ENCODE measurements around the gene MAP4K1. TPM values are rescaled to one million over a fixed set of nuclear protein-coding genes. Genes with fewer than 3 reads are reported as not detected.
A peak's percentile ranks its signal among the peaks of the same experiment; 100 is the strongest.

MAP4K1 gene
- total and polyA plus RNA-seq, 2 of the 13 experiments (the other 11 are each of a cell fraction or from before 2014, with no cell fraction given): 0.24 to 0.89 TPM

- no peak for TF ChIP-seq DZIP1 (CRISPR knock-in tag; IDR thresholded peaks at IDR 0.05)
- TF ChIP-seq HNRNPH1 (optimal IDR thresholded peaks at IDR 0.05; ENCODE audit: low read depth, low read length): no peak
- no peak for TF ChIP-seq KDM3A (CRISPR knock-in tag; IDR thresholded peaks at IDR 0.05; ENCODE audit: low read depth)
- TF ChIP-seq AGO1 (IDR thresholded peaks at IDR 0.05; ENCODE audit: low read depth, low read length, poor library complexity, severe bottlenecking): no peak
- no peak for TF ChIP-seq HNRNPUL1 (IDR thresholded peaks at IDR 0.05; ENCODE audit: low read depth, low read length)
- no peak for TF ChIP-seq EEA1 (CRISPR knock-in tag; IDR thresholded peaks at IDR 0.05; ENCODE audit: borderline replicate concordance)
- peak; percentile 18 for TF ChIP-seq ASH2L (IDR thresholded peaks at IDR 0.05; ENCODE audit: insufficient read length, low read depth, low read length)
- no peak for TF ChIP-seq LCORL (IDR thresholded peaks at IDR 0.05)
- peak; percentile 51; the same call in 1 of the 2 replicates for TF ChIP-seq LCORL (CRISPR knock-in tag; IDR thresholded peaks at IDR 0.05)
- no peak for TF ChIP-seq ZNF292 (CRISPR knock-in tag; IDR thresholded peaks at IDR 0.05; ENCODE audit: borderline replicate concordance, low read depth)
- TF ChIP-seq ZKSCAN5 (CRISPR knock-in tag; IDR thresholded peaks at IDR 0.05): no peak
- TF ChIP-seq GLI4 (CRISPR knock-in tag; IDR thresholded peaks at IDR 0.05; ENCODE audit: borderline replicate concordance): no peak
- no peak for TF ChIP-seq SOX6 (IDR thresholded peaks at IDR 0.05)
- TF ChIP-seq SOX6 (CRISPR knock-in tag; IDR thresholded peaks at IDR 0.05): peak; percentile 58
- peak; percentile 26; the same call in 1 of the 2 replicates for TF ChIP-seq HDAC1 (CRISPR knock-in tag; IDR thresholded peaks at IDR 0.05)
- TF ChIP-seq MBNL3 (CRISPR knock-in tag; conservative IDR thresholded peaks at IDR 0.05): no peak
- peak; percentile 64; the same call in 1 of the 2 replicates for TF ChIP-seq SOX5 (CRISPR knock-in tag; IDR thresholded peaks at IDR 0.05; ENCODE audit: borderline replicate concordance)
- no peak for TF ChIP-seq TERF1 (CRISPR knock-in tag; IDR thresholded peaks at IDR 0.05)
- TF ChIP-seq GTF2F1 (IDR thresholded peaks at IDR 0.05; ENCODE audit: low read length): no peak
- TF ChIP-seq ZSCAN29 (CRISPR knock-in tag; conservative IDR thresholded peaks at IDR 0.05): 0 out of 2 replicates have a peak, but pooled peaks have one; percentile 43
- TF ChIP-seq KLF13 (CRISPR knock-in tag; IDR thresholded peaks at IDR 0.05): no peak
- peak; percentile 87 for TF ChIP-seq GATAD2A (CRISPR knock-in tag; IDR thresholded peaks at IDR 0.05)
- TF ChIP-seq, protein P1, sequence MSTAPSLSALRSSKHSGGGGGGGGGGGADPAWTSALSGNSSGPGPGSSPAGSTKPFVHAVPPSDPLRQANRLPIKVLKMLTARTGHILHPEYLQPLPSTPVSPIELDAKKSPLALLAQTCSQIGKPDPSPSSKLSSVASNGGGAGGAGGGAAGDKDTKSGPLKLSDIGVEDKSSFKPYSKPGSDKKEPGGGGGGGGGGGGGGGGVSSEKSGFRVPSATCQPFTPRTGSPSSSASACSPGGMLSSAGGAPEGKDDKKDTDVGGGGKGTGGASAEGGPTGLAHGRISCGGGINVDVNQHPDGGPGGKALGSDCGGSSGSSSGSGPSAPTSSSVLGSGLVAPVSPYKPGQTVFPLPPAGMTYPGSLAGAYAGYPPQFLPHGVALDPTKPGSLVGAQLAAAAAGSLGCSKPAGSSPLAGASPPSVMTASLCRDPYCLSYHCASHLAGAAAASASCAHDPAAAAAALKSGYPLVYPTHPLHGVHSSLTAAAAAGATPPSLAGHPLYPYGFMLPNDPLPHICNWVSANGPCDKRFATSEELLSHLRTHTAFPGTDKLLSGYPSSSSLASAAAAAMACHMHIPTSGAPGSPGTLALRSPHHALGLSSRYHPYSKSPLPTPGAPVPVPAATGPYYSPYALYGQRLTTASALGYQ (CRISPR knock-in tag; IDR thresholded peaks at IDR 0.05): no peak
- no peak for TF ChIP-seq ZNF460 (CRISPR knock-in tag; IDR thresholded peaks at IDR 0.05; ENCODE audit: borderline replicate concordance)
- TF ChIP-seq MLX (CRISPR knock-in tag; IDR thresholded peaks at IDR 0.05): no peak
Measured at GRCh38 chr19:38658462-38659306, 40.9 kb upstream of the MAP4K1 start (continued).

Data from HepG2 (cell line).